ENCODE data around the gene ZNF672. TPM values are rescaled to one million over a fixed set of nuclear protein-coding genes. Genes with fewer than 3 reads are reported as not detected.
"Not testable (repeated sequence)": the region's sequence is repeated elsewhere in the genome, so short reads cannot be mapped to it uniquely, and the experiment has no call there.

ZNF672 gene
- total and polyA plus RNA-seq, 12 donors = 16.1 to 44.4 (median 36.7) TPM

DNA sequence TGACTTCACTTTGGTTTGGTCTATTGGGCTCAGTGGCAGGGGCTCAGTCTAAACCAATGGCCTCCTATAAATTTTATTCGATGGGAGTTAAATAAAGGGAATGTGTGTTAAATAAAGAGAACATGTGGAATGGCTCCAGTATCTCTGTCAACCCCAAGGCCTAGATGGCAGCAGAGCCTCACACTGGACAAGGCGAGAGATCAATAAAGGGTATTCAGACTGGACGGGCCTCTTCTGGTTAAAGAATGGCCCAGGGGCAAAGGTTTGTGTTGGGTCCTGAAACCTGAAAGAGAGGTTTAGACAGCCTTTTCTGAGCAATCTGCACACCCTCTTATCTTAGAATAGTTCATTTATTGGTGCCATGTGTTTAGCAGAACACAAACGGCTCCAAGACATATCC lies 47.0 kb upstream of the ZNF672 start:
- Histone ChIP-seq H3K27me3 (peaks cover 0 to 7% (median 0%) of the 10 kb centered on the region in 7 donors), H3K4me3 (no peak overlapping the region), H3K4me1 (peaks cover 0 to 16% (median 0%) of the 10 kb centered on the region in 9 donors), H3K9me3 (peaks cover 0 to 26% (median 6%) of the 10 kb centered on the region in 11 donors), H3K36me3 (no peaks in the 10 kb centered on the region), H3K27ac (no peak overlapping the region)
- 83 to 89% methylated on average over 4 of the region's 4 CpGs for WGBS, 2 donors
- no peak for TF ChIP-seq CTCF (IDR thresholded peaks at IDR 0.05)
- intact Hi-C loops (cut with DNase I) = no loop called here
- no peak for ATAC-seq
- DNase-seq = no peak

DNA sequence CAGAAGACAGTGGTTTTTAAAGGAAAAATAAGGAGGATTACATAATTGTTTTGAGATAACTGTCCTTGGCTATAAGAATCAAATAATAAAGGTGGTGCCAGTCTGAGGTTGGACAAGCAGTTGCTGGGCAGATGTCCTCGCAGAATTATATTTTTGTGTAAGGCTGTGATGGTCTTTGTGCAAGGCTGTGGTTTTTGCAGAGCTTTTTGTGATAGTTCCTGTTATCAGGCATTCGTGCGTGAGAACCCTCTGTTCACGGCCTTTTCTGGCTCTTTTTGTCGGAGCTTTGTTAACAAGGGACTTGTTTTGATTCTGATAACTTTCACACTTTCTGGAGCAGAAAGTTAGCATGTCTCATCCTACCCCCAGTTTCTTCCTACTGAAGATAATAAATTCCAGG lies 45.7 kb upstream of the ZNF672 start:
- intact Hi-C loops (cut with DNase I) = no loop called here
- 63 to 67% methylated on average over 5 of the region's 5 CpGs for WGBS, 2 donors

GRCh38 chr1:248793592-248793991 lies 44.4 kb upstream of the ZNF672 start:
- no peak for ATAC-seq
- peaks cover 0 to 7% (median 0%) of the 10 kb centered on the region in 7 donors for H3K27me3 ChIP-seq
- H3K27ac ChIP-seq = no peak overlapping the region
- peaks cover 0 to 6% (median 0%) of the 10 kb centered on the region in 9 donors for H3K4me1 ChIP-seq
- H3K36me3 ChIP-seq = no peaks in the 10 kb centered on the region
- intact Hi-C loops (cut with DNase I) = no loop called here
- no peak for TF ChIP-seq CTCF (IDR thresholded peaks at IDR 0.05)
- H3K4me3 ChIP-seq = no peak overlapping the region
- H3K9me3 ChIP-seq = peaks cover 0 to 27% (median 6%) of the 10 kb centered on the region in 11 donors
- no peak for DNase-seq

More for the DNA sequence above, 45.7 kb upstream of the ZNF672 start:
- Histone ChIP-seq H3K4me1 (peaks cover 0 to 6% (median 0%) of the 10 kb centered on the region in 9 donors), H3K36me3 (no peaks in the 10 kb centered on the region), H3K27me3 (peaks cover 0 to 7% (median 0%) of the 10 kb centered on the region in 7 donors), H3K27ac (no peak overlapping the region), H3K9me3 (peaks cover 0 to 27% (median 6%) of the 10 kb centered on the region in 11 donors), H3K4me3 (no peak overlapping the region)
- DNase-seq (no peak), ATAC-seq (no peak)
- TF ChIP-seq CTCF (IDR thresholded peaks at IDR 0.05) = no peak

GRCh38 chr1:248794663-248795062 lies 43.4 kb upstream of the ZNF672 start:
- intact Hi-C loops (cut with DNase I); ATAC-seq; H3K36me3 ChIP-seq; H3K4me3 ChIP-seq; H3K27ac ChIP-seq; H3K27me3 ChIP-seq; DNase-seq; H3K4me1 ChIP-seq: not testable (repeated sequence)
- peaks cover 0 to 27% (median 6%) of the 10 kb centered on the region in 11 donors for H3K9me3 ChIP-seq
- WGBS, 2 donors = 75 to 79% methylated on average over 5 of the region's 5 CpGs

GRCh38 chr1:248798791-248799190 lies 39.2 kb upstream of the ZNF672 start:
- WGBS, 2 donors = 66 to 86% methylated on average over 3 of the region's 3 CpGs
- Histone ChIP-seq H3K27me3 (peaks cover 0 to 23% (median 0%) of the 10 kb centered on the region in 7 donors), H3K36me3 (no peaks in the 10 kb centered on the region), H3K4me3 (no peak overlapping the region), H3K27ac (no peak overlapping the region), H3K4me1 (peaks cover 0 to under 1% (median 0%) of the 10 kb centered on the region in 9 donors), H3K9me3 (peaks cover 0 to 23% (median 6%) of the 10 kb centered on the region in 11 donors)
- ATAC-seq (no peak), DNase-seq (no peak)
- intact Hi-C loops (cut with DNase I) = no loop called here
- TF ChIP-seq CTCF (IDR thresholded peaks at IDR 0.05) = no peak
